SU-DHL-6 (cell line): ENCODE data around the gene ARHGAP21.

Experiments
- H2AFZ ChIP-seq: fragments of 200-600 bp; sonication (generic); 2 replicates; pipeline ENCODE4 v1.6.1; 2014; ENCODE audit warnings: low read depth, mild to moderate bottlenecking, moderate library complexity, mixed read lengths, antibody characterized with exemption, low read length; ENCODE audit not compliant: severe bottlenecking
- H3F3A ChIP-seq: fragments of 200-600 bp; shearing (Covaris generic); 2 replicates; pipeline ENCODE4 v1.6.0; 2016; ENCODE audit warnings: antibody characterized with exemption, mild to moderate bottlenecking; ENCODE audit not compliant: insufficient read depth
- H3K27ac ChIP-seq: fragments of 200-600 bp; sonication (generic); 2 replicates; pipeline ENCODE4 v1.5.1; 2016; ENCODE audit warnings: low read depth, mild to moderate bottlenecking, low read length, moderate library complexity, mixed read lengths
- H3K27me3 ChIP-seq: fragments of 200-600 bp; sonication (generic), shearing (Covaris generic); 2 replicates; pipeline ENCODE4 v1.6.0; 2014; ENCODE audit warnings: mild to moderate bottlenecking, low read length
- H3K36me3 ChIP-seq: fragments of 200-600 bp; sonication (generic); 2 replicates; pipeline ENCODE4 v1.6.1; 2014; ENCODE audit warnings: mild to moderate bottlenecking, low read length, mixed read lengths
- H3K4me2 ChIP-seq: fragments of 300-600, 200-600 bp; shearing (Covaris generic), sonication (generic); 2 replicates; pipeline ENCODE4 v1.6.0; 2014; ENCODE audit warnings: low read length, low read depth, mild to moderate bottlenecking; ENCODE audit not compliant: poor library complexity, severe bottlenecking
- H3K4me3 ChIP-seq: fragments of 200-600 bp; sonication (generic); 2 replicates; pipeline ENCODE4 v1.5.1; 2014; ENCODE audit warnings: antibody characterized with exemption, low read length, mild to moderate bottlenecking, mixed read lengths; ENCODE audit not compliant: insufficient read depth, poor library complexity, severe bottlenecking
- H3K79me2 ChIP-seq: fragments of 200-600 bp; sonication (generic); 2 replicates; pipeline ENCODE4 v1.6.1; 2014; ENCODE audit warnings: mild to moderate bottlenecking, low read length, moderate library complexity; ENCODE audit not compliant: insufficient read depth
- H3K9ac ChIP-seq: fragments of 200-600 bp; sonication (generic); 2 replicates; pipeline ENCODE4 v1.7.0; 2014; ENCODE audit warnings: mild to moderate bottlenecking, low read length
- H3K9me2 ChIP-seq: fragments of 200-600 bp; sonication (generic); replicated peaks from 2 replicates; pipeline ENCODE4 v1.6.1; 2014; ENCODE audit warnings: low read length; ENCODE audit not compliant: insufficient read depth
- H3K9me3 ChIP-seq: fragments of 200-600 bp; sonication (generic); 2 replicates; pipeline ENCODE4 v1.6.1; 2014; ENCODE audit warnings: low read length, mixed read lengths; ENCODE audit not compliant: insufficient read depth
- H4K20me1 ChIP-seq: fragments of 200-600 bp; sonication (generic); 2 replicates; pipeline ENCODE4 v1.6.1; 2014; ENCODE audit warnings: low read depth, mild to moderate bottlenecking, antibody characterized with exemption, low read length, moderate library complexity, mixed read lengths
- EZH2phosphoT487 ChIP-seq: fragments of 200-600 bp; sonication (generic), shearing (Covaris generic); conservative IDR thresholded peaks from 2 replicates; pipeline ENCODE4 v1.6.1; 2018; ENCODE audit warnings: mild to moderate bottlenecking, antibody characterized with exemption, low read length, moderate library complexity, mixed read lengths
- TF ChIP-seq, protein P1 (sequence below): fragments of 200-600 bp; sonication (generic); IDR thresholded peaks from one replicate; pipeline ENCODE4 v1.5.1; 2017; ENCODE audit warnings: antibody characterized with exemption, mild to moderate bottlenecking, low read length, moderate library complexity; ENCODE audit not compliant: insufficient read depth, poor library complexity, severe bottlenecking

ARHGAP21 gene

DNA sequence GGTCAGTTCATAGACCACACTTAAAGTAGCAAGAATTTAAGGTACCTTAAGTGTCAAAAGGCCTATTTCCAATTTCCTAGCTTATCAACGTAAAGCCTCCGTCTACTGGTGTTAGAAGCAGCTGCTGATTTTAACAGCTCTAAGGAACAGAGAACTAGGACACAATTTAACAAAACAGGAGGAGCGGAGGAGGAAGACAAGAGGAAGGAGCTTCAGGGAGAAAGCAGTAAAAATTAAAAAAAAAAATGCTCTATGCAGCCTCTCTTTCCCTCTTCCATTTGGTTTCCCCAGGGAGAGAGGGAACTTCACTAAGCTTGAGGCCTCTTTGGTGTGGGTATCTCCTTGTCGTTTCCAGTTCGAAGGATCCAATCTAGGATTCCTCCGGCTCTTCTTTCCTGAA lies 22.7 kb downstream of the ARHGAP21 start:
- no peak overlapping the region for H3K27ac ChIP-seq
- H3K9me2 ChIP-seq, result no peaks in the 10 kb centered on the region
- no peak overlapping the region for H3K9ac ChIP-seq
- H3K9me3 ChIP-seq, result no peaks in the 10 kb centered on the region
- no peak for TF ChIP-seq EZH2phosphoT487
- TF ChIP-seq, protein P1, sequence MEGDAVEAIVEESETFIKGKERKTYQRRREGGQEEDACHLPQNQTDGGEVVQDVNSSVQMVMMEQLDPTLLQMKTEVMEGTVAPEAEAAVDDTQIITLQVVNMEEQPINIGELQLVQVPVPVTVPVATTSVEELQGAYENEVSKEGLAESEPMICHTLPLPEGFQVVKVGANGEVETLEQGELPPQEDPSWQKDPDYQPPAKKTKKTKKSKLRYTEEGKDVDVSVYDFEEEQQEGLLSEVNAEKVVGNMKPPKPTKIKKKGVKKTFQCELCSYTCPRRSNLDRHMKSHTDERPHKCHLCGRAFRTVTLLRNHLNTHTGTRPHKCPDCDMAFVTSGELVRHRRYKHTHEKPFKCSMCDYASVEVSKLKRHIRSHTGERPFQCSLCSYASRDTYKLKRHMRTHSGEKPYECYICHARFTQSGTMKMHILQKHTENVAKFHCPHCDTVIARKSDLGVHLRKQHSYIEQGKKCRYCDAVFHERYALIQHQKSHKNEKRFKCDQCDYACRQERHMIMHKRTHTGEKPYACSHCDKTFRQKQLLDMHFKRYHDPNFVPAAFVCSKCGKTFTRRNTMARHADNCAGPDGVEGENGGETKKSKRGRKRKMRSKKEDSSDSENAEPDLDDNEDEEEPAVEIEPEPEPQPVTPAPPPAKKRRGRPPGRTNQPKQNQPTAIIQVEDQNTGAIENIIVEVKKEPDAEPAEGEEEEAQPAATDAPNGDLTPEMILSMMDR, result no peak
- H3K79me2 ChIP-seq, result no peaks in the 10 kb centered on the region
- no peak overlapping the region for H3K4me3 ChIP-seq
- no peaks in the 10 kb centered on the region for H4K20me1 ChIP-seq
- no peaks in the 10 kb centered on the region for H3F3A ChIP-seq
- H3K36me3 ChIP-seq, result no peaks in the 10 kb centered on the region
- no peaks in the 10 kb centered on the region for H3K27me3 ChIP-seq
- H3K4me2 ChIP-seq, result no peak overlapping the region
- no peak overlapping the region for H2AFZ ChIP-seq

DNA sequence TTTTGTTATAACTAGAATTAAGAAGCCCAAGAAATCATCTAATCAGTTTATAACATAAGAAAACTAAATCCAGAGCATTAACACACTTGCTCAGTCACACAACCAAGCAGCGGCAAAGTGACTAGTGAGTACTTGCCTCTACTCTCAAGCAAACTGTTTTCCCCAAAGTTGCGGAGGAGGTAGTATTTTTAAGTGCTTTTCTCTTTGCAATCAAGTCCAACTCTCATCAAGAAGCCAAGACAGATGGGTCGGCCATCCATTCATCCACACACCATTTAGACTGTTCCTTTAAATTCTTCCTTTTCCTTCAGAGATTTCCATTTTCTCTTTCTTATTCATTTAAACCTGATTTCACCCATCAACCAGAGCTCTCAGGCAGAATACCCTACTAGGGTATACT lies 25.4 kb downstream of the ARHGAP21 start:
- no peaks in the 10 kb centered on the region for H3F3A ChIP-seq
- no peaks in the 10 kb centered on the region for H3K27me3 ChIP-seq
- no peak overlapping the region for H3K4me2 ChIP-seq
- H3K4me3 ChIP-seq, result no peak overlapping the region
- H3K27ac ChIP-seq, result no peak overlapping the region
- H4K20me1 ChIP-seq, result no peaks in the 10 kb centered on the region
- TF ChIP-seq, protein P1, result no peak
- TF ChIP-seq EZH2phosphoT487, result no peak
- H2AFZ ChIP-seq, result no peak overlapping the region
- no peaks in the 10 kb centered on the region for H3K36me3 ChIP-seq
- no peaks in the 10 kb centered on the region for H3K9me2 ChIP-seq
- no peaks in the 10 kb centered on the region for H3K79me2 ChIP-seq
- no peak overlapping the region for H3K9ac ChIP-seq
- H3K9me3 ChIP-seq, result no peaks in the 10 kb centered on the region

DNA sequence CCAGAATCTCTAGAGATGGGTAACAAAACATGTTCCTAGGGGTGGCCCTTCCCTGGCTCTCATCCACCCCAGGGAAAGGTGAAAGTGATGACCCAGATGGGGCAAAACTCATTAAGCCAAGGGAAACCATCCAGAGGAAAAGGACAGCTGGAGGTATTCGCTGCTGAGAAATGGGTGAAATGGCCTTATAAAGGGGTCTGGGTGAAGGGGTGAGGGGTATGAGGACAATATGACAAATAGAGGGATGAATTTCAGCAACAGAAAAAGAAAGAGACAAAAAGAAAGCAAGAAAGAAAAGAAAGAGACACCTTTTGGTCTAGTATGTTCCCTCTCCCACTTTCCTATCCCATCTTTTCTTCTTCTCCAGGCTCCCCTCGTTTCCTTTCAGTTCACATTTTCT lies 26.6 kb downstream of the ARHGAP21 start:
- Histone ChIP-seq H2AFZ (no peak overlapping the region), H4K20me1 (no peaks in the 10 kb centered on the region), H3K9ac (no peak overlapping the region), H3K27me3 (no peaks in the 10 kb centered on the region), H3K27ac (no peak overlapping the region), H3K9me2 (no peaks in the 10 kb centered on the region), H3K4me2 (no peak overlapping the region), H3K79me2 (no peaks in the 10 kb centered on the region), H3K36me3 (no peaks in the 10 kb centered on the region), H3K9me3 (no peaks in the 10 kb centered on the region), H3K4me3 (no peak overlapping the region), H3F3A (no peaks in the 10 kb centered on the region)
- TF ChIP-seq EZH2phosphoT487, result no peak
- TF ChIP-seq, protein P1, result no peak
